A549 (cell line): ENCODE measurements around the gene CARS1. TPM values are rescaled to one million over a fixed set of nuclear protein-coding genes. Genes with fewer than 3 reads are reported as not detected.

ENCODE experiments used
- ATAC-seq, 2 experiments: fragments of 200-7000 bp in 1 of 2; fragments of >200 bp in 1 of 2; cut with Nextera tagmentation in 1 of 2; cut with Tn5 transposase in 1 of 2; 3 replicates each; pipeline versions ENCODE4 v1.8.0 to v1.9.1; 2018 to 2020; ENCODE audit warnings: mild to moderate bottlenecking in 1 of 2, moderate library complexity in 1 of 2
- CTCF ChIA-PET: fragments of 300-600 bp; sonication (Branson Sonifier 250); formaldehyde crosslinking; extraction: SDS; loops from one replicate; lab custom pipeline; 2021; ENCODE audit warnings: antibody characterized with exemption, inconsistent platforms; lab: Yijun Ruan, JAX
- POLR2A ChIA-PET: fragments of 350-600 bp; formaldehyde crosslinking; extraction: SDS; loops from one replicate; lab custom pipeline; 2021; ENCODE audit warnings: antibody characterized with exemption, inconsistent platforms; lab: Yijun Ruan, JAX
- DNase-seq, 2 experiments: peaks; one replicate each; pipeline versions ENCODE4 v3.0.0 to v3.0.0-alpha.2; 2011 to 2016; ENCODE audit warnings: low read depth in 1 of 2, low spot score in 1 of 2
- FAIRE-seq: peaks from 2 replicates; lab custom pipeline; 2011; peaks lifted over from hg19 to GRCh38; lab: Jason Lieb, UNC
- H3K27ac ChIP-seq, 2 experiments: fragments of >200 bp; sonication (Bioruptor Twin); formaldehyde crosslinking; 3 replicates each; pipeline ENCODE4 v1.5.1; 2016 to 2017
- H3K4me1 ChIP-seq: fragments of >200 bp; sonication (Bioruptor Twin); formaldehyde crosslinking; 3 replicates; pipeline ENCODE4 v1.6.1; 2016
- H3K4me2 ChIP-seq: fragments of >200 bp; sonication (Bioruptor Twin); formaldehyde crosslinking; 3 replicates; pipeline ENCODE4 v1.6.1; 2016
- H3K4me3 ChIP-seq: fragments of >200 bp; sonication (Bioruptor Twin); formaldehyde crosslinking; 3 replicates; pipeline ENCODE4 v1.5.1; 2016
- H3K9me3 ChIP-seq: fragments of >200 bp; sonication (Bioruptor Twin); formaldehyde crosslinking; 3 replicates; pipeline ENCODE4 v1.6.1; 2016
- ATOH8 ChIP-seq: fragments of 250-450 bp; sonication (Bioruptor Pico); IDR thresholded peaks from 2 replicates; pipeline ENCODE4 v1.5.0; 2020; ENCODE audit warnings: low read depth, mild to moderate bottlenecking, moderate library complexity
- BHLHE40 ChIP-seq: IDR thresholded peaks from 2 replicates; pipeline ENCODE4 v1.6.1; 2012; ENCODE audit warnings: low read depth, low read length, inconsistent platforms
- CBX2 ChIP-seq: fragments of 200-600 bp; sonication (generic); IDR thresholded peaks from 2 replicates; pipeline ENCODE4 v1.6.1; 2016; ENCODE audit warnings: low read depth, mild to moderate bottlenecking, borderline replicate concordance
- EP300 ChIP-seq, 2 experiments: fragments of >200 bp; sonication (Bioruptor Twin); formaldehyde crosslinking; IDR thresholded peaks; 2 replicates in 1 of 2; 3 replicates in 1 of 2; pipeline ENCODE4 v1.6.1; 2016 to 2017
- FOXS1 ChIP-seq: fragments of 250-450 bp; sonication (Bioruptor Pico); IDR thresholded peaks from 2 replicates; pipeline ENCODE4 v1.5.0; 2020; ENCODE audit warnings: mild to moderate bottlenecking, moderate library complexity
- GATA3 ChIP-seq: IDR thresholded peaks from 2 replicates; pipeline ENCODE4 v1.6.1; 2012; ENCODE audit warnings: borderline replicate concordance
- HDAC2 ChIP-seq: fragments of 200-600 bp; sonication (generic); IDR thresholded peaks from 2 replicates; pipeline ENCODE4 v1.6.1; 2016
- HEYL ChIP-seq: fragments of 250-450 bp; sonication (Bioruptor Pico); IDR thresholded peaks from 2 replicates; pipeline ENCODE4 v1.8.0; 2021; ENCODE audit warnings: mild to moderate bottlenecking, moderate library complexity
- HOXA7 ChIP-seq: fragments of 250-450 bp; sonication (Bioruptor Pico); IDR thresholded peaks from 2 replicates; pipeline ENCODE4 v1.5.0; 2020; ENCODE audit warnings: mild to moderate bottlenecking, moderate library complexity
- HOXB5 ChIP-seq: fragments of 250-450 bp; sonication (Bioruptor Pico); IDR thresholded peaks from 2 replicates; pipeline ENCODE4 v1.5.0; 2020; ENCODE audit warnings: mild to moderate bottlenecking, moderate library complexity
- JUN ChIP-seq, 2 experiments: fragments of >200 bp; sonication (Bioruptor Twin); formaldehyde crosslinking; IDR thresholded peaks; 2 replicates in 1 of 2; 3 replicates in 1 of 2; pipeline ENCODE4 v1.6.1; 2016 to 2017
- JUNB ChIP-seq: fragments of >200 bp; sonication (Bioruptor Twin); formaldehyde crosslinking; IDR thresholded peaks from 2 replicates; pipeline ENCODE4 v1.6.1; 2016
- KDM1A ChIP-seq: fragments of 200-600 bp; sonication (generic); IDR thresholded peaks from 2 replicates; pipeline ENCODE4 v1.6.1; 2016; ENCODE audit warnings: low read depth, mild to moderate bottlenecking
- KDM5A ChIP-seq: fragments of 200-600 bp; sonication (generic); IDR thresholded peaks from 2 replicates; pipeline ENCODE4 v1.6.1; 2016; ENCODE audit warnings: antibody characterized with exemption, mild to moderate bottlenecking
- MAFK ChIP-seq: fragments of 450-650 bp; IDR thresholded peaks from 2 replicates; pipeline ENCODE4 v1.6.1; 2014; ENCODE audit not compliant: partially characterized antibody
- MAZ ChIP-seq: fragments of 150-350 bp; IDR thresholded peaks from 2 replicates; pipeline ENCODE4 v1.6.1; 2014; ENCODE audit warnings: antibody characterized with exemption, low read depth, low read length, borderline replicate concordance
- PHF8 ChIP-seq: fragments of 200-600 bp; sonication (generic); IDR thresholded peaks from 2 replicates; pipeline ENCODE4 v1.6.1; 2016; ENCODE audit warnings: low read depth, mild to moderate bottlenecking, antibody characterized with exemption, moderate library complexity, borderline replicate concordance
- POLR2A ChIP-seq: IDR thresholded peaks from 2 replicates; pipeline ENCODE4 v1.6.1; 2012; ENCODE audit warnings: mild to moderate bottlenecking, low read length
- RNF2 ChIP-seq: fragments of 200-600 bp; sonication (generic); IDR thresholded peaks from 2 replicates; pipeline ENCODE4 v1.6.1; 2016; ENCODE audit warnings: low read depth, mild to moderate bottlenecking, antibody characterized with exemption, moderate library complexity, borderline replicate concordance
- SMC3 ChIP-seq: fragments of >200 bp; sonication (Bioruptor Twin); formaldehyde crosslinking; IDR thresholded peaks from 3 replicates; pipeline ENCODE4 v1.6.1; 2018; ENCODE audit warnings: inconsistent platforms
- SREBF2 ChIP-seq: fragments of 450-650 bp; IDR thresholded peaks from 2 replicates; pipeline ENCODE4 v1.6.1; 2014; ENCODE audit warnings: mild to moderate bottlenecking, moderate library complexity
- ZNF302 ChIP-seq: fragments of 250-450 bp; sonication (Bioruptor Pico); IDR thresholded peaks from 2 replicates; pipeline ENCODE4 v1.9.0; 2021; ENCODE audit warnings: inconsistent platforms, mild to moderate bottlenecking, moderate library complexity
- ZSCAN20 ChIP-seq: fragments of 250-450 bp; sonication (Bioruptor Pico); IDR thresholded peaks from 2 replicates; pipeline ENCODE4 v1.8.0; 2022; ENCODE audit warnings: mild to moderate bottlenecking, moderate library complexity
- WGBS: methylation state at CpG from one replicate; pipeline ENCODE4 v1.1.6; 2017; ENCODE audit errors: missing lambda C conversion rate; 5-methylcytosine and 5-hydroxymethylcytosine counted together
- polyA plus RNA-seq, 4 experiments: library from polyadenylated mRNA; depleted of rRNA in 3 of 4; stranded (reverse); fragments of >200 nt; fragmentation: RNase III in 1 of 4; extraction: RNeasy Plus Mini Kit Qiagen cat#74134 plus additional on column Dnase treatment in 1 of 4; gene quantifications; 2 replicates in 3 of 4; 3 replicates in 1 of 4; pipeline ENCODE4 v1.2.3, GENCODE V29; 2011 to 2017
- TF ChIP-seq, protein P1 (sequence below): fragments of 250-450 bp; sonication (Bioruptor Pico); IDR thresholded peaks from 2 replicates; pipeline ENCODE4 v1.5.0; 2021; ENCODE audit warnings: mild to moderate bottlenecking, moderate library complexity, borderline replicate concordance
- TF ChIP-seq, protein P2 (sequence below): fragments of >200 bp; sonication (Bioruptor Twin); formaldehyde crosslinking; IDR thresholded peaks from 3 replicates; pipeline ENCODE4 v1.5.1; 2016
- TF ChIP-seq, protein P3 (sequence below): IDR thresholded peaks from 2 replicates; pipeline ENCODE4 v1.6.1; 2012; ENCODE audit warnings: low read depth, borderline replicate concordance
- TF ChIP-seq, protein P4 (sequence below): fragments of 450-650 bp; IDR thresholded peaks from 2 replicates; pipeline ENCODE4 v1.6.1; 2014; ENCODE audit warnings: antibody characterized with exemption

Gene CARS1
- polyA plus RNA-seq, 2 of the 4 experiments (the other 2 are of a cell fraction), result 52.7 to 130 TPM

DNA sequence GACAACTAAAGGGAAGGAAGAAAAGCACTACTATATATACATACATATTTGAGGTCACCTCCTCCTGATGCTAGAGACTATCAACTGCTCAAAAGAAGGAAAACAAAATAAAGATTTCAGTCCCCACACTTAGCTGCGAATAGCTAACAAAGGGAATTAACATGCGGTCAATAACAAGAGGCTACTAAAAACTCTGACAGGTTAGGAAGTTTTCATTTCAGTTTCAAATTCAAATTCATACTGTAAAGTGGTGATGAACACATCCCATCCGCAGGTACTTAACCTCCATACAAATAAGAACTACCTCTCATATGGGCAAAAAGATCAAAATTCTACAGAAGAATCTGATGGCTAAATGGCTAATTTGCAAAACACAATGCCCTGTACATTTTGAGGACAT, 67.7 kb downstream of the CARS1 start:
- TF ChIP-seq ZSCAN20 (CRISPR knock-in tag), result no peak
- no peak for TF ChIP-seq RNF2
- TF ChIP-seq HEYL, result no peak
- no peak for TF ChIP-seq MAZ
- no peak for TF ChIP-seq HOXA7 (CRISPR knock-in tag)
- TF ChIP-seq, protein P1, sequence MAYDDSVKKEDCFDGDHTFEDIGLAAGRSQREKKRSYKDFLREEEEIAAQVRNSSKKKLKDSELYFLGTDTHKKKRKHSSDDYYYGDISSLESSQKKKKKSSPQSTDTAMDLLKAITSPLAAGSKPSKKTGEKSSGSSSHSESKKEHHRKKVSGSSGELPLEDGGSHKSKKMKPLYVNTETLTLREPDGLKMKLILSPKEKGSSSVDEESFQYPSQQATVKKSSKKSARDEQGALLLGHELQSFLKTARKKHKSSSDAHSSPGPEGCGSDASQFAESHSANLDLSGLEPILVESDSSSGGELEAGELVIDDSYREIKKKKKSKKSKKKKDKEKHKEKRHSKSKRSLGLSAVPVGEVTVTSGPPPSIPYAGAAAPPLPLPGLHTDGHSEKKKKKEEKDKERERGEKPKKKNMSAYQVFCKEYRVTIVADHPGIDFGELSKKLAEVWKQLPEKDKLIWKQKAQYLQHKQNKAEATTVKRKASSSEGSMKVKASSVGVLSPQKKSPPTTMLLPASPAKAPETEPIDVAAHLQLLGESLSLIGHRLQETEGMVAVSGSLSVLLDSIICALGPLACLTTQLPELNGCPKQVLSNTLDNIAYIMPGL (CRISPR knock-in tag), result no peak
- no peak for TF ChIP-seq BHLHE40
- no peak for TF ChIP-seq JUN (IDR thresholded peaks at IDR 0.05)
- TF ChIP-seq PHF8, result no peak
- TF ChIP-seq ATOH8 (CRISPR knock-in tag), result no peak
- TF ChIP-seq SMC3, result no peak
- TF ChIP-seq, protein P2, sequence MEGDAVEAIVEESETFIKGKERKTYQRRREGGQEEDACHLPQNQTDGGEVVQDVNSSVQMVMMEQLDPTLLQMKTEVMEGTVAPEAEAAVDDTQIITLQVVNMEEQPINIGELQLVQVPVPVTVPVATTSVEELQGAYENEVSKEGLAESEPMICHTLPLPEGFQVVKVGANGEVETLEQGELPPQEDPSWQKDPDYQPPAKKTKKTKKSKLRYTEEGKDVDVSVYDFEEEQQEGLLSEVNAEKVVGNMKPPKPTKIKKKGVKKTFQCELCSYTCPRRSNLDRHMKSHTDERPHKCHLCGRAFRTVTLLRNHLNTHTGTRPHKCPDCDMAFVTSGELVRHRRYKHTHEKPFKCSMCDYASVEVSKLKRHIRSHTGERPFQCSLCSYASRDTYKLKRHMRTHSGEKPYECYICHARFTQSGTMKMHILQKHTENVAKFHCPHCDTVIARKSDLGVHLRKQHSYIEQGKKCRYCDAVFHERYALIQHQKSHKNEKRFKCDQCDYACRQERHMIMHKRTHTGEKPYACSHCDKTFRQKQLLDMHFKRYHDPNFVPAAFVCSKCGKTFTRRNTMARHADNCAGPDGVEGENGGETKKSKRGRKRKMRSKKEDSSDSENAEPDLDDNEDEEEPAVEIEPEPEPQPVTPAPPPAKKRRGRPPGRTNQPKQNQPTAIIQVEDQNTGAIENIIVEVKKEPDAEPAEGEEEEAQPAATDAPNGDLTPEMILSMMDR, result no peak
- TF ChIP-seq HDAC2, result no peak
- TF ChIP-seq HOXB5 (CRISPR knock-in tag), result no peak
- no peak for TF ChIP-seq KDM1A
- TF ChIP-seq, protein P3, sequence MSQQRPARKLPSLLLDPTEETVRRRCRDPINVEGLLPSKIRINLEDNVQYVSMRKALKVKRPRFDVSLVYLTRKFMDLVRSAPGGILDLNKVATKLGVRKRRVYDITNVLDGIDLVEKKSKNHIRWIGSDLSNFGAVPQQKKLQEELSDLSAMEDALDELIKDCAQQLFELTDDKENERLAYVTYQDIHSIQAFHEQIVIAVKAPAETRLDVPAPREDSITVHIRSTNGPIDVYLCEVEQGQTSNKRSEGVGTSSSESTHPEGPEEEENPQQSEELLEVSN, result no peak
- TF ChIP-seq CBX2, result no peak
- no peak for TF ChIP-seq GATA3
- no peak for TF ChIP-seq MAFK
- no peak for ATAC-seq
- Histone ChIP-seq H3K4me2 (peak overlapping the region; percentile 96), H3K27ac (peak overlapping the region in 1 of 2 experiments; percentile 39; a peak in 1 of 6 replicates), H3K4me1 (peaks cover 32% of the 10 kb centered on the region), H3K9me3 (no peaks in the 10 kb centered on the region), H3K4me3 (peak overlapping the region; percentile 68)
- 27% methylated on average over 3 of the region's 3 CpGs for WGBS
- DNase-seq, result no peak
- POLR2A ChIA-PET, result interaction anchor here (0.6 to 1.1 kb wide), 2 partner anchors 14 to 15 kb away, joined by 3 read pairs; no protein-coding TSS in a partner anchor
- CTCF ChIA-PET, result interaction anchor here (1.3 to 2.5 kb wide), 6 partner anchors 14 to 428 kb away, joined by 3 to 10 read pairs (median 4); no protein-coding TSS in a partner anchor
- no peak for FAIRE-seq

- Histone ChIP-seq H3K27ac (peak overlapping the region; percentile 15 to 50; a peak in 5 of 6 replicates), H3K4me2 (peak overlapping the region; percentile 96), H3K9me3 (no peaks in the 10 kb centered on the region), H3K4me1 (peaks cover 32% of the 10 kb centered on the region), H3K4me3 (peak overlapping the region; percentile 68)
- no peak for TF ChIP-seq MAZ
- no peak for TF ChIP-seq FOXS1
- TF ChIP-seq POLR2A, result no peak
- no peak for TF ChIP-seq SREBF2
- no peak for TF ChIP-seq EP300 (IDR thresholded peaks at IDR 0.05)
- TF ChIP-seq, protein P1 (CRISPR knock-in tag), result no peak
- TF ChIP-seq, protein P4, sequence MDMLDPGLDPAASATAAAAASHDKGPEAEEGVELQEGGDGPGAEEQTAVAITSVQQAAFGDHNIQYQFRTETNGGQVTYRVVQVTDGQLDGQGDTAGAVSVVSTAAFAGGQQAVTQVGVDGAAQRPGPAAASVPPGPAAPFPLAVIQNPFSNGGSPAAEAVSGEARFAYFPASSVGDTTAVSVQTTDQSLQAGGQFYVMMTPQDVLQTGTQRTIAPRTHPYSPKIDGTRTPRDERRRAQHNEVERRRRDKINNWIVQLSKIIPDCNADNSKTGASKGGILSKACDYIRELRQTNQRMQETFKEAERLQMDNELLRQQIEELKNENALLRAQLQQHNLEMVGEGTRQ, result no peak
- TF ChIP-seq HOXA7 (CRISPR knock-in tag), result no peak
- TF ChIP-seq ZNF302, result no peak
- TF ChIP-seq SMC3, result no peak
- TF ChIP-seq KDM5A, result no peak
- no peak for TF ChIP-seq BHLHE40
- TF ChIP-seq JUNB, result no peak
- ChIA-PET POLR2A (interaction anchor here (0.6 to 1.1 kb wide), 2 partner anchors 13 to 14 kb away, joined by 3 read pairs; no protein-coding TSS in a partner anchor), CTCF (interaction anchor here (0.8 to 2.5 kb wide), 8 partner anchors 14 to 429 kb away, joined by 3 to 10 read pairs (median 4); no protein-coding TSS in a partner anchor)
- no peak for ATAC-seq
- 38% methylated on average over 4 of the region's 4 CpGs for WGBS
- FAIRE-seq, result no peak
- DNase-seq, result no peak
Measured at GRCh38 chr11:2989006-2989405, 68.2 kb downstream of the CARS1 start.
